ENCODE measurements around the gene RRAS2.
"Not testable (repeated sequence)": the region's sequence is repeated elsewhere in the genome, so short reads cannot be mapped to it uniquely, and the experiment has no call there.

The RRAS2 gene

DNA sequence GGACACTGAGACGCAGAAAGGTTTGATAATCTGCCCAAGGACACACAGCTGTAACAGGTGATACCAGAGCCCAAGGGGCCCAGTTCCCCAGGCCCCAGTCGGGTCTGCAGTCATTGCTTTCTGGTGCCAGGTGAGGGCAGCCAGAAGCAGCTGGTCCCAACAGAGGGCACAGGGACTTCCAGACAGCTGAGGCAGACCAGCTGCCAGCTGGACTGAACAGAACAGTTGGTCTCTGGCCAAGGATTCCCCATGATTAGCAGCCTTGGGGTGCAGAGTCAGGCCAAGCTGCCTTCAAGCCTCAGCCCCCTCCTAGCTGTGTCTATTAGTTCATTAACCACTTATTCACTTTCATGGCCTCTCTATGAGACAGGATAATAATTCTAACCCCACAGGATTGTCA is 105.6 kb downstream of the RRAS2 start:
- TF ChIP-seq, protein P1, sequence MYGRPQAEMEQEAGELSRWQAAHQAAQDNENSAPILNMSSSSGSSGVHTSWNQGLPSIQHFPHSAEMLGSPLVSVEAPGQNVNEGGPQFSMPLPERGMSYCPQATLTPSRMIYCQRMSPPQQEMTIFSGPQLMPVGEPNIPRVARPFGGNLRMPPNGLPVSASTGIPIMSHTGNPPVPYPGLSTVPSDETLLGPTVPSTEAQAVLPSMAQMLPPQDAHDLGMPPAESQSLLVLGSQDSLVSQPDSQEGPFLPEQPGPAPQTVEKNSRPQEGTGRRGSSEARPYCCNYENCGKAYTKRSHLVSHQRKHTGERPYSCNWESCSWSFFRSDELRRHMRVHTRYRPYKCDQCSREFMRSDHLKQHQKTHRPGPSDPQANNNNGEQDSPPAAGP (tag by site-specific recombination; IDR thresholded peaks at IDR 0.05) = no peak
- TF ChIP-seq, protein P2, sequence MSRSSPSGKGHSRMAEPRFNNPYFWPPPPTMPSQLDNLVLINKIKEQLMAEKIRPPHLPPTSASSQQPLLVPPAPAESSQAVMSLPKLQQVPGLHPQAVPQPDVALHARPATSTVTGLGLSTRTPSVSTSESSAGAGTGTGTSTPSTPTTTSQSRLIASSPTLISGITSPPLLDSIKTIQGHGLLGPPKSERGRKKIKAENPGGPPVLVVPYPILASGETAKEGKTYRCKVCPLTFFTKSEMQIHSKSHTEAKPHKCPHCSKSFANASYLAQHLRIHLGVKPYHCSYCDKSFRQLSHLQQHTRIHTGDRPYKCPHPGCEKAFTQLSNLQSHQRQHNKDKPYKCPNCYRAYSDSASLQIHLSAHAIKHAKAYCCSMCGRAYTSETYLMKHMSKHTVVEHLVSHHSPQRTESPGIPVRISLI (tag by site-specific recombination; IDR thresholded peaks at IDR 0.05) = no peak
- TF ChIP-seq ZNF2 (tag by site-specific recombination; IDR thresholded peaks at IDR 0.05) (no peak), HOXA7 (CRISPR knock-in tag; IDR thresholded peaks at IDR 0.05; ENCODE audit: borderline replicate concordance) (no peak), ZNF473 (tag by site-specific recombination; IDR thresholded peaks at IDR 0.05) (no peak), ZBTB7A (tag by site-specific recombination; IDR thresholded peaks at IDR 0.05; ENCODE audit: low read depth) (no peak), KLF7 (tag by site-specific recombination; IDR thresholded peaks at IDR 0.05; ENCODE audit: borderline replicate concordance) (no peak), ZNF121 (tag by site-specific recombination; IDR thresholded peaks at IDR 0.05) (no peak), EGR2 (tag by site-specific recombination; IDR thresholded peaks at IDR 0.05; ENCODE audit: low read depth) (no peak), ZNF785 (tag by site-specific recombination; IDR thresholded peaks at IDR 0.05) (no peak), REPIN1 (tag by site-specific recombination; IDR thresholded peaks at IDR 0.05; ENCODE audit: low read depth) (no peak), ZFP3 (tag by site-specific recombination; IDR thresholded peaks at IDR 0.05; ENCODE audit: low read depth) (no peak), RBAK (tag by site-specific recombination; IDR thresholded peaks at IDR 0.05) (no peak), ZBTB1 (tag by site-specific recombination; IDR thresholded peaks at IDR 0.05) (no peak)
- TF ChIP-seq, protein P3, sequence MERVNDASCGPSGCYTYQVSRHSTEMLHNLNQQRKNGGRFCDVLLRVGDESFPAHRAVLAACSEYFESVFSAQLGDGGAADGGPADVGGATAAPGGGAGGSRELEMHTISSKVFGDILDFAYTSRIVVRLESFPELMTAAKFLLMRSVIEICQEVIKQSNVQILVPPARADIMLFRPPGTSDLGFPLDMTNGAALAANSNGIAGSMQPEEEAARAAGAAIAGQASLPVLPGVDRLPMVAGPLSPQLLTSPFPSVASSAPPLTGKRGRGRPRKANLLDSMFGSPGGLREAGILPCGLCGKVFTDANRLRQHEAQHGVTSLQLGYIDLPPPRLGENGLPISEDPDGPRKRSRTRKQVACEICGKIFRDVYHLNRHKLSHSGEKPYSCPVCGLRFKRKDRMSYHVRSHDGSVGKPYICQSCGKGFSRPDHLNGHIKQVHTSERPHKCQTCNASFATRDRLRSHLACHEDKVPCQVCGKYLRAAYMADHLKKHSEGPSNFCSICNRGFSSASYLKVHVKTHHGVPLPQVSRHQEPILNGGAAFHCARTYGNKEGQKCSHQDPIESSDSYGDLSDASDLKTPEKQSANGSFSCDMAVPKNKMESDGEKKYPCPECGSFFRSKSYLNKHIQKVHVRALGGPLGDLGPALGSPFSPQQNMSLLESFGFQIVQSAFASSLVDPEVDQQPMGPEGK (tag by site-specific recombination; IDR thresholded peaks at IDR 0.05) = no peak
- TF ChIP-seq, protein P4, sequence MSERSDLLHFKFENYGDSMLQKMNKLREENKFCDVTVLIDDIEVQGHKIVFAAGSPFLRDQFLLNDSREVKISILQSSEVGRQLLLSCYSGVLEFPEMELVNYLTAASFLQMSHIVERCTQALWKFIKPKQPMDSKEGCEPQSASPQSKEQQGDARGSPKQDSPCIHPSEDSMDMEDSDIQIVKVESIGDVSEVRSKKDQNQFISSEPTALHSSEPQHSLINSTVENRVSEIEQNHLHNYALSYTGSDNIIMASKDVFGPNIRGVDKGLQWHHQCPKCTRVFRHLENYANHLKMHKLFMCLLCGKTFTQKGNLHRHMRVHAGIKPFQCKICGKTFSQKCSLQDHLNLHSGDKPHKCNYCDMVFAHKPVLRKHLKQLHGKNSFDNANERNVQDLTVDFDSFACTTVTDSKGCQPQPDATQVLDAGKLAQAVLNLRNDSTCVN (tag by site-specific recombination; optimal IDR thresholded peaks at IDR 0.05) = no peak
- TF ChIP-seq, protein P5, sequence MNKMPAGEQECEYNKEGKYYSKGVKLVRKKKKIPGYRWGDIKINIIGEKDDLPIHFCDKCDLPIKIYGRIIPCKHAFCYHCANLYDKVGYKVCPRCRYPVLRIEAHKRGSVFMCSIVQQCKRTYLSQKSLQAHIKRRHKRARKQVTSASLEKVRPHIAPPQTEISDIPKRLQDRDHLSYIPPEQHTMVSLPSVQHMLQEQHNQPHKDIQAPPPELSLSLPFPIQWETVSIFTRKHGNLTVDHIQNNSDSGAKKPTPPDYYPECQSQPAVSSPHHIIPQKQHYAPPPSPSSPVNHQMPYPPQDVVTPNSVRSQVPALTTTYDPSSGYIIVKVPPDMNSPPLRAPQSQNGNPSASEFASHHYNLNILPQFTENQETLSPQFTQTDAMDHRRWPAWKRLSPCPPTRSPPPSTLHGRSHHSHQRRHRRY (tag by site-specific recombination; IDR thresholded peaks at IDR 0.05) = no peak
- TF ChIP-seq, protein P6, sequence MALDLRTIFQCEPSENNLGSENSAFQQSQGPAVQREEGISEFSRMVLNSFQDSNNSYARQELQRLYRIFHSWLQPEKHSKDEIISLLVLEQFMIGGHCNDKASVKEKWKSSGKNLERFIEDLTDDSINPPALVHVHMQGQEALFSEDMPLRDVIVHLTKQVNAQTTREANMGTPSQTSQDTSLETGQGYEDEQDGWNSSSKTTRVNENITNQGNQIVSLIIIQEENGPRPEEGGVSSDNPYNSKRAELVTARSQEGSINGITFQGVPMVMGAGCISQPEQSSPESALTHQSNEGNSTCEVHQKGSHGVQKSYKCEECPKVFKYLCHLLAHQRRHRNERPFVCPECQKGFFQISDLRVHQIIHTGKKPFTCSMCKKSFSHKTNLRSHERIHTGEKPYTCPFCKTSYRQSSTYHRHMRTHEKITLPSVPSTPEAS (tag by site-specific recombination; IDR thresholded peaks at IDR 0.05) = no peak
- Histone ChIP-seq H3K9me3 (ENCODE audit: control insufficient read depth, insufficient read depth, low read depth, low read length) (no peaks in the 10 kb centered on the region), H3K4me3 (ENCODE audit: low read depth, low read length) (no peak overlapping the region), H3K36me3 (ENCODE audit: control insufficient read depth in 2 of 2, insufficient read depth in 1 of 2, low read length in 2 of 2) (no peaks in the 10 kb centered on the region), H3K27ac (ENCODE audit: extremely low read depth, low read depth, low read length) (no peak overlapping the region), H3K4me1 (ENCODE audit: control insufficient read depth, insufficient read depth, low read length) (no peaks in the 10 kb centered on the region)
- ChIA-PET POLR2A (no interaction called here), CTCF (interaction anchor here (0.6 to 1.2 kb wide), 2 partner anchors 165 to 427 kb away, joined by 4 read pairs; no protein-coding TSS in a partner anchor)

DNA sequence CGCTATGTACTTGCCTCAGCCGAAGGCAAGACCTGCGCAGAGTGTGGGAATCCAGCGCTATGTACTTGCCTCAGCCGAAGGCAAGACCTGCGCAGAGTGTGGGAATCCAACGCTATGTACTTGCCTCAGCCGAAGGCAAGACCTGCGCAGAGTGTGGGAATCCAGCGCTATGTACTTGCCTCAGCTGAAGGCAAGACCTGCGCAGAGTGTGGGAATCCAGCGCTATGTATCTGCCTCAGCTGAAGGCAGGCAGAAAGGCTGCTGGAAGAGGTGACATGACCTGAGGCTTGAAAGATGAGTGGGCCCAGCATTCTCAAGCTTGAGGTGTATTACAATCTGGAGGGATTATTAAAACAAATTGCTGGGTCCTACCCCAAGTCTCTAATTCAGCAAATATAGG is 106.5 kb downstream of the RRAS2 start:
- H3K9me3 ChIP-seq (ENCODE audit: control insufficient read depth, insufficient read depth, low read depth, low read length); POLR2A ChIA-PET; H3K4me3 ChIP-seq (ENCODE audit: low read depth, low read length); H3K4me1 ChIP-seq (ENCODE audit: control insufficient read depth, insufficient read depth, low read length); H3K27ac ChIP-seq (ENCODE audit: extremely low read depth, low read depth, low read length); H3K36me3 ChIP-seq (ENCODE audit: control insufficient read depth in 2 of 2, insufficient read depth in 1 of 2, low read length in 2 of 2): not testable (repeated sequence)
- CTCF ChIA-PET = interaction anchor here (0.6 to 3.4 kb wide), 7 partner anchors 11 to 480 kb away, joined by 3 to 29 read pairs (median 4); no protein-coding TSS in a partner anchor
